Iris pigment epithelial cell (primary cell): Measurements from ENCODE around the gene TRMT11.
"Not testable (repeated sequence)": the region's sequence is repeated elsewhere in the genome, so short reads cannot be mapped to it uniquely, and the experiment has no call there.

Experiments
- DNase-seq: peaks from one replicate; pipeline ENCODE4 v3.0.0-alpha.2; 2011; ENCODE audit warnings: low read depth

Gene TRMT11

GRCh38 chr6:125956506-125957390 lies 29.6 kb upstream of the TRMT11 start, which contains the start of gene HINT3:
TSS of gene HINT3 (plus strand) at chr6:125956770. CDS start at chr6:125956978, 208 bp downstream.
- DNase-seq: peak; percentile 97

GRCh38 chr6:125957391-125957693 lies 29.0 kb upstream of the TRMT11 start:
- no peak for DNase-seq

DNA sequence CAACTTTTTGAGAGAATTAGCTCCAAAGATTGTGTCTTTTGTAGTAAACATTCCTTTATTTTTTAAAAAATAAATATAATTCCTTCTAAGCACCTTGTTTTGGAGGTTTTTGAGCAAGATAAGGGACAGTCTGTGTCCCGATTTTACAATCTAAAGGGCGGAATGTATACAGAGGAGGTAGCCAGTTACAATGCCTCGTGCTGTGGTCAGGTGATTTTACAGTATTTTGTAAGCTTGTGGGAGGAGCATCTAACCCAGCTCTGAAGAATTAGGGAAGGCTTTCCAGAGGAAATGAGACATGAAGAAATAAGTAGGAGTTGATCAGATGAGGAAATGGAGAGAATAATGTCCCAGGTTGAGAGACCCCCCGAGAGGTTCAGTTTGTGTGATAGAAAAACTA lies 28.5 kb upstream of the TRMT11 start:
- DNase-seq: peak; percentile 68

DNA sequence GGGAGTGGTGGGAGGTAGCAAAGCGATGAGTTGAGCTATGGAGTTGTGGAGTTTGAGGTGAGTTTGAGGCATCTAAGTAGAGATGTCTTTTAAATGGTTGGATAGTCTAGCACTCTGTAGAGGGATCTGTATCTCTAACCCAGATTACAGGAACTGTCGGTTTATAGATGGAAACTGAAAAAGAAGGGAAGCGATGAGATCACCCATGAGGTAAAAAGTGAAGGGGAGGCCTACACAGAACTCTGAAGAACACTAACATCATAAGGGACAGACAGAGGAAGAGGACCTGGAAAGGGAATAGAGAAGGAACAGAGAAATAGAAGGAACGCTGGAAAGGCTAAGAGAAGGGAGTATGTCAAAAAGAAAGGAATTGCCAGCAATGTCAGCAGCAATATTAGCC lies 27.3 kb upstream of the TRMT11 start:
- no peak for DNase-seq

DNA sequence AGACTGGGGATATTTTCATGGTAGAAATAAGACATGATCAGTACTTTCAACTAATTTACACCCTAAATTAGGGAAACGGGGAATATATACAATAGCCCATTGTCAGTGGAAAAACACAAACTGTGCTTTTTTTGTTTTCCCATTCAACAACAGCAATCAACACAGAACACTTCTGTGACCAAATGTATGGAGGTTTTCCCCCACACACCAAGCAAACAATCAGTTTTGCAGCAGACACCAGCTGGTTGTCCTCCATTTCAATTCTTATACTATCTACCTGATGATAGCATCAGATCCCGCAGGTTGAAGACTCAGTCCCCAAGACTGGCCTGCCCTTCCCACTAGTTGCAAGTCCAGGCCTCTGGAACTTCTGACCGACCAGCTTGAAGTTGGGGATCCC lies 25.2 kb upstream of the TRMT11 start:
- DNase-seq: no peak

- no peak for DNase-seq
Observed at GRCh38 chr6:125962900-125963497, 23.3 kb upstream of the TRMT11 start.

- DNase-seq: no peak
Observed at GRCh38 chr6:125963817-125964216, 22.5 kb upstream of the TRMT11 start.

GRCh38 chr6:125966569-125966968 lies 19.8 kb upstream of the TRMT11 start:
- no peak for DNase-seq

DNA sequence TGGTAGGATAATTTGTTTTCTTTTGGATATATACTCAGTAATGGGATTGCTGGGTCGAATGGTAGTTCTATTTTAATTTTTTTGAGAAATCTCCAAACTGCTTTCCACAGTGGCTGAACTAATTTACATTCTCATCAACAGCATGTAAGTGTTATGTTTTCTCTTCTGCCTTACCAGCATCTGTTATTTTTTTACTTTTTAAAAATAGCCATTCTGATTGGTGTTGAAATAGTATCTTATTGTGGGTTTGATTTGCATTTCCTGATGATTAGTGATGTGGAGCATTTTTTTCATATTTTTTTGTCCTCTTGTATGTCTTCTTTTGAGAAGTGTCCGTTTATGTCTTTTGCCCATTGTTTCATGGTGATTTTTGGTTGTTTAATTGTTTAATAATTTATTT lies 17.8 kb upstream of the TRMT11 start:
- DNase-seq: no peak

DNA sequence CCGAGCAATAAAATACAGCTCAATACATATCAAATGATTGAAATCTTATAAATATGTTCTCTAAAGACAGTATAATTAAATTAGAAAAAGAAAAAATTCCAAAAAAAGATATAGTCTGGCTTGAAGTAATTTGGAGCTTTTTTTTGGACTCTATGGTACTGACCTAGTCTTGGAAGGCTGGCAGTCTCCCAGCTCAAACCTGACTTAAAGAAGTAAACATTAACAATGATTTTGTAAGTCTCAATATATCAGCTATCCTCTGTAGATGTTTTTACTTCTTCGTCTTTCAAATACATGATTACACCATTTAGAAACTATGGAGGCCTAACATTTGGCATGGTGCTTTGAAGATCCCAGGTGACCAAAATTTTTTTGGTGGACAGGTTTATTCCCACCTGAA lies 15.6 kb upstream of the TRMT11 start:
- no peak for DNase-seq

DNA sequence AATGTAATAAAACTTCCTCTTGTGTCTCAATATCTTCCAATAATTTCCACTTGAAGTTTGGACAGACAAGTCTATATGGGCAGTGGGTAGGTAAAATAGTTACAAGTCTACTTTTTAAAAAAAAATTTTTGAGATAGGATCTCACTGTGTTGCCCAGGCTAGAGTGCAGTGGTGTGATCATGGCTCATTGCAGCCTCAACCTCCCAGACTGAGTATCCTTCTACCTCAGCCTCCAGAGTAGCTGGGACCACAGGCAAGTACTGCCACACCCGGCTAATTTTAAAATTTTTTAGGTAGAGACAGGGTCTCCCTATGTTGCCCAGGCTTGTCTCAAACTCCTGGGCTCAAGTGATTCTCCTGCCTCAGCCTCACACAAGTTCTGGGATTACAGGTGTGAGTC lies 13.9 kb upstream of the TRMT11 start:
- DNase-seq: not testable (repeated sequence)

DNA sequence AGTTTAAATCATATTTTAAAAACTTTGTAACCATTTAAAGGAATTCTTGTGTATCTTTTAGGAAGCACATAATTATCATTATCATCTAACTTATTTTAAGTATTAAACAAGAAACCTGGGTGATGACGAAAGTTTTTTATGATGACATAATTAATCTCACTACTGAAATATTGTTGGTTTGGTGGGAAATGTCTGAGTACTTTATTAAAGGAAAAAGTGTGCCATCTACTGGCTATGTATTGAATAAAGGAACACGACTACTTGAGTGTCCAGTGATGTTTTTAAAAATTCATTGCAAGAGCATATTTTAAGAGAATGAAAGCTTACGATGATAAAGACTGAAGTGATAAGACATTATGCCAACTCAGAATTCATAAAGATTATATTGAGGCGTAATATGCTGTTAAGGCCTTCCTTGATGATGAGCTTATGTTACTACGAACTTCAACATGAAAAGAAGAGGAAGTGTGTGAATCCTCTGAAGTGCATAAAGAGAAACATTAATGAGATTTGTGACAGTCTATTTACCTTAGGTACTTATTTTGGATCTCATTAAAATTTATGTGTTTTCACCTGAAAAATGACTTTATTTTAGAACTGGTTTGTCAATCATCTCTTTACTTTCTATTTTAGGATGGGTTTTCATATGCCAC lies 12.0 kb upstream of the TRMT11 start:
- DNase-seq: peak; percentile 68

DNA sequence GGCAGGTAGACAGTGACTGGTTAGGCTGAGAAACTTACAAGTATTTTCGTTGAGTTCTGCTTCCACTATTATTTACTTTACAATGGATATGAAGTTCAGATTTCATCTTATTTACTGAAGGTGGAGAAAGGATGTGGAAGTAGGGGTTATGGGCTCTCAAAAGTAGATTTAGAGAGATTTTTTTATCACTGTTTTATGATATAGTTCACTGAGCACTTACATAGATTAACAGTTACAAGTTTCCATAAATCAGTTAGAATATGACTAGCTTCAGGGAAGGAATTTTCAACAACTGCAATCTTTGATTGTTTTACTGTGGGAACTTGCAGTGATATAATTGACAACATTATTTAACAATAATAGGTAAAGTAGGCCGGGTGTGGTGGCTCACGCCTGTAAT lies 7.2 kb upstream of the TRMT11 start:
- no peak for DNase-seq

DNA sequence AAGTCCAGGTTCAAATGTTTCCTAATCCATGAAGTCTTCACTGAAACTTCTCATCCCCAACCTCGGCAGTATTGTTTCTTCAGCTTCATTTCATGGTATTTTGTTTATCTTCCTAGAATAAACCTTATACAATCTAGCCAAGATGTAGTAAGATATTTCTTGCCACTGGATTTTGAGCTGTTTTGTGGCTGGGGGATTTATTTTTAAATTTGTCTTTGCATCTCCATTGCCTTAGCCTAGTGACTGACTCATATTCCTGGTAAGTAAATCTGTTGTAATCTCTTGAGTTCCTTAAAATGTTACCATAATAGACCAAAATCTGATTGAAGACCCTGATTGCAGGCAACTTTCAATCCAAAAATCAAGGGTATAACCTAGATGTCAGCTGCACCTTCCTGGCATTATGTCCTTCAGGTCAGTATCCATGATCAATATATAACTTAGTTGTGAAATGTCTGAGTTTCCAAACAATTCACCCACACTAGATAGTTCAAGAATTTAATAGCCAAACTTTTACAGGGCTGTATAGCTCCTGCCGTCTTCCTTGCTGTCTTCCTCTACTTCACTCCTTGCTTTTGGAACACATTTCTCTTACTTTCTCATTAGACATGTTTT lies 4.7 kb upstream of the TRMT11 start:
- no peak for DNase-seq

GRCh38 chr6:125983246-125983945 lies 2.9 kb upstream of the TRMT11 start:
- peak; percentile 84 for DNase-seq

- peak; percentile 64 for DNase-seq
Observed at GRCh38 chr6:125984311-125984710, 2.0 kb upstream of the TRMT11 start.

GRCh38 chr6:125985522-125985921 lies 818 bp upstream of the TRMT11 start:
- no peak for DNase-seq

- DNase-seq: no peak
Observed at GRCh38 chr6:125985979-125986300, 400 bp upstream of the TRMT11 start.

- DNase-seq: no peak
Observed at GRCh38 chr6:125987026-125987617, 782 bp downstream of the TRMT11 start.

- no peak for DNase-seq
Observed at GRCh38 chr6:125988280-125988679, 1.9 kb downstream of the TRMT11 start.

DNA sequence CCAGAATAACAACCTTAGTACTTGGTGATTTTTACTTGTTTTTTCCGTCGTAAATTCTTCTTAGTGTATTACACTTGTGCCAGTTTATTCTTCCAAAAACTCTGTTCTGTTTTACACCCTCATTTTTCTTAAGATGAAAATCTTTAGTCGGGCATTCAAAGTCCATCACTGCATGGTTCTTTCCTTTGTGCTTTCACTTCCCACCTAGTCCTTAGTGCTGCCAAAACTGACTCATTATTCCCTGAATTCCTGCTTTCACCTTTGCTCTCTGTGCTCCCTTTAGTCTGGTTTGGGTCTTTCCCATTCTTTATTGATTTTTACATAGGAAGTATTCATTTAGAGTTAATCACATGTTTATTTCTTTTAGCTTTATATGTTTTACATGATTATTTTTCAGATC lies 3.3 kb downstream of the TRMT11 start:
- DNase-seq: no peak

DNA sequence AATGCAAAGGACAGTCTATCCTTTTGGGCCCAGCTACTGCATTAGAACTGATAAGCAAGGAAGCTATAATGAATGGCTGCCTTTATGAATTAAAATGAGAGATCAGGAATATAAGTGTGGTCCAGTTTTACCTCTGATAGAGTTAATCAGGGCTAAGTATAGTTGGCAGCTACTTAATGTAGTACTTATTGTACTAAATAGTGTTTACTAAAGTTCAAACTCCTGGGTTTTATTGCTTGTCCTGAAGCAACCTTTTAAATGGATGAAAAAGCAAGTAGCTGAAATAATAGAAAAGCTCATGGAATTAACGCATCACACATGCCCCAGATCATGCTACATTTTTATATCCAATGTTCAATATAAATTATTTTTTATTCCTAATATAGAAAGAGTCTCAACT lies 5.3 kb downstream of the TRMT11 start:
- no peak for DNase-seq
